Posterior vena cava (tissue), 2 donors: ENCODE measurements around the gene HERC2. TPM values are rescaled to one million over a fixed set of nuclear protein-coding genes. Genes with fewer than 3 reads are reported as not detected.
"Not testable (repeated sequence)": the region's sequence is repeated elsewhere in the genome, so short reads cannot be mapped to it uniquely, and the experiment has no call there.

Experiments used
- DNase-seq: peaks from one replicate; pipeline ENCODE4 v3.0.0-alpha.2; 2020; ENCODE audit warnings: low spot score
- intact Hi-C, 2 donors: fragments of 100-400 bp; cut with DNase I; formaldehyde crosslinking; loops; one replicate each; pipeline versions ENCODE4 v1.14.1 to v1.14.2; 2022 to 2023
- total RNA-seq, 2 donors: library from RNA; stranded (reverse); fragmentation: NEBNext Ultra II Directional; extraction: Animal tissue kit (Norgen Biotek cat#: 25700); gene quantifications; one replicate each; pipeline ENCODE4 v1.2.1, GENCODE V29; 2021
- donor health status: DM: yes; HTN: yes; CAD: no.
- donor health status: DM: yes; HTN: yes; CAD: no.

Gene HERC2
- total RNA-seq, 2 donors from 2014 or later, result 58.6 to 61.5 TPM

- intact Hi-C loops, DNase-seq: not testable (repeated sequence)
These were observed 169.4 kb downstream of the HERC2 start for GRCh38 chr15:28152538-28152923.

- intact Hi-C loops, DNase-seq: not testable (repeated sequence)
These were observed 170.0 kb downstream of the HERC2 start for GRCh38 chr15:28151864-28152537.

- intact Hi-C loops, result no loop called here
- DNase-seq, result no peak
These were observed 174.2 kb downstream of the HERC2 start for GRCh38 chr15:28147801-28148200.

GRCh38 chr15:28145419-28145818 is 176.6 kb downstream of the HERC2 start:
- DNase-seq, intact Hi-C loops: not testable (repeated sequence)

GRCh38 chr15:28140062-28140461 is 181.9 kb downstream of the HERC2 start:
- intact Hi-C loops, result no loop called here
- DNase-seq, result no peak

GRCh38 chr15:28137408-28138039 is 184.5 kb downstream of the HERC2 start:
- intact Hi-C loops, DNase-seq: not testable (repeated sequence)

- intact Hi-C loops, DNase-seq: not testable (repeated sequence)
These were observed 185.6 kb downstream of the HERC2 start for GRCh38 chr15:28136236-28136904.

- DNase-seq, result no peak
- intact Hi-C loops, result loop anchor here in 1 of 2 donors (5.0 kb wide), 1 partner anchor 986 kb away; no protein-coding TSS in a partner anchor
These were observed 188.7 kb downstream of the HERC2 start for GRCh38 chr15:28133281-28133680.

- intact Hi-C loops, result loop anchor here in 1 of 2 donors (5.0 kb wide), 1 partner anchor 985 kb away; no protein-coding TSS in a partner anchor
These were observed 189.3 kb downstream of the HERC2 start for GRCh38 chr15:28132524-28133275.

GRCh38 chr15:28131946-28132345 is 190.0 kb downstream of the HERC2 start:
- no peak for DNase-seq
- intact Hi-C loops, result loop anchor here in 1 of 2 donors (5.0 kb wide), 1 partner anchor 985 kb away; no protein-coding TSS in a partner anchor

More at GRCh38 chr15:28132524-28133275, 189.3 kb downstream of the HERC2 start:
- DNase-seq, result no peak

GRCh38 chr15:28131400-28131799 is 190.6 kb downstream of the HERC2 start:
- intact Hi-C loops, result loop anchor here in 1 of 2 donors (5.0 kb wide), 1 partner anchor 984 kb away; no protein-coding TSS in a partner anchor
- peak; percentile 75 for DNase-seq

GRCh38 chr15:28130651-28131050 is 191.3 kb downstream of the HERC2 start:
- no peak for DNase-seq
- intact Hi-C loops, result loop anchor here in 1 of 2 donors (5.0 kb wide), 1 partner anchor 983 kb away; no protein-coding TSS in a partner anchor

- intact Hi-C loops, result loop anchor here in 1 of 2 donors (10.0 kb wide), 1 partner anchor 55 kb away; no protein-coding TSS in a partner anchor
- no peak for DNase-seq
These were observed 192.6 kb downstream of the HERC2 start for GRCh38 chr15:28129231-28129848.

- intact Hi-C loops, result loop anchor here in 1 of 2 donors (10.0 kb wide), 1 partner anchor 53 kb away; no protein-coding TSS in a partner anchor
- DNase-seq, result no peak
These were observed 193.9 kb downstream of the HERC2 start for GRCh38 chr15:28128031-28128430.

GRCh38 chr15:28127036-28127435 is 194.9 kb downstream of the HERC2 start:
- intact Hi-C loops, result loop anchor here in 1 of 2 donors (10.0 kb wide), 1 partner anchor 52 kb away; no protein-coding TSS in a partner anchor
- no peak for DNase-seq

- intact Hi-C loops, result loop anchor here in 1 of 2 donors (10.0 kb wide), 1 partner anchor 51 kb away; no protein-coding TSS in a partner anchor
- DNase-seq, result no peak
These were observed 196.0 kb downstream of the HERC2 start for GRCh38 chr15:28125673-28126651.

GRCh38 chr15:28124841-28125240 is 197.1 kb downstream of the HERC2 start:
- intact Hi-C loops, result loop anchor here in 1 of 2 donors (10.0 kb wide), 1 partner anchor 50 kb away; no protein-coding TSS in a partner anchor
- DNase-seq, result no peak
